GM12878 (cell line): ENCODE results near the gene SLC35E2B. TPM values are rescaled to one million over a fixed set of nuclear protein-coding genes. Genes with fewer than 3 reads are reported as not detected.

Experiments
- ATAC-seq: fragments of 200-7000 bp; cut with Tn5 transposase; 3 replicates; pipeline ENCODE4 v1.9.1; 2020; ENCODE audit warnings: mild to moderate bottlenecking, moderate library complexity
- BruUV-seq: library from RNA; stranded (reverse); fragments of 400-500 nt; replicated peaks from 2 replicates; lab custom pipeline; 2021; lab: Mats Ljungman, UMichigan
- CTCF ChIA-PET: fragments of 300-600 bp; sonication (Branson Sonifier 250); formaldehyde crosslinking; extraction: SDS; loops from one replicate; lab custom pipeline; 2021; ENCODE audit warnings: inconsistent platforms; lab: Yijun Ruan, JAX
- POLR2A ChIA-PET: fragments of 350-600 bp; formaldehyde crosslinking; extraction: SDS; loops from one replicate; lab custom pipeline; 2021; ENCODE audit warnings: inconsistent platforms; lab: Charles Lee
- RAD21 ChIA-PET: fragments of 300-600 bp; sonication (Branson Sonifier 250); formaldehyde crosslinking; loops from one replicate; lab custom pipeline; 2023; ENCODE audit warnings: antibody characterized with exemption; ENCODE audit not compliant: unreplicated experiment; lab: Charles Lee
- SMC1A ChIA-PET: fragments of 300-600 bp; sonication (Branson Sonifier 250); formaldehyde crosslinking; loops from one replicate; lab custom pipeline; 2023; ENCODE audit not compliant: unreplicated experiment, uncharacterized antibody; lab: Charles Lee
- DNase-seq: peaks from one replicate; pipeline ENCODE4 v3.0.0-alpha.2; 2011; ENCODE audit warnings: low read depth, low spot score
- FAIRE-seq: peaks from 3 replicates; lab custom pipeline; 2011; peaks lifted over from hg19 to GRCh38; lab: Jason Lieb, UNC
- H2AFZ ChIP-seq: 2 replicates; pipeline ENCODE4 v1.6.0; 2011; ENCODE audit warnings: low read depth, low read length, control low read depth; ENCODE audit not compliant: control insufficient read depth
- H3K27ac ChIP-seq: 2 replicates; pipeline ENCODE4 v1.5.1; 2011; ENCODE audit warnings: control low read depth; ENCODE audit not compliant: control insufficient read depth, insufficient read depth
- H3K27me3 ChIP-seq, 2 experiments: replicated peaks in 1 of 2; 2 replicates each; pipeline versions ENCODE4 v1.6.0 to v1.6.1; 2011; ENCODE audit warnings: low read length in 1 of 2; ENCODE audit not compliant: control insufficient read depth in 2 of 2, insufficient read depth in 2 of 2
- H3K36me3 ChIP-seq, 2 experiments: 2 replicates each; pipeline ENCODE4 v1.5.1; 2011; ENCODE audit warnings: low read length in 1 of 2; ENCODE audit not compliant: control insufficient read depth in 2 of 2, insufficient read depth in 2 of 2
- H3K4me1 ChIP-seq: 2 replicates; pipeline ENCODE4 v1.6.1; 2011; ENCODE audit warnings: mild to moderate bottlenecking, low read length, moderate library complexity, mixed read lengths; ENCODE audit not compliant: control insufficient read depth, insufficient read depth
- H3K4me2 ChIP-seq: 2 replicates; pipeline ENCODE4 v1.6.0; 2011; ENCODE audit warnings: control low read depth; ENCODE audit not compliant: control insufficient read depth, insufficient read depth
- H3K4me3 ChIP-seq: fragments of 200-600 bp; sonication (generic); 2 replicates; pipeline ENCODE4 v1.5.1; 2016
- H3K79me2 ChIP-seq: 2 replicates; pipeline ENCODE4 v1.6.0; 2011; ENCODE audit warnings: low read length; ENCODE audit not compliant: control insufficient read depth, insufficient read depth
- H3K9ac ChIP-seq: 2 replicates; pipeline ENCODE4 v1.8.0; 2011; ENCODE audit warnings: low read length, control low read depth, mixed read lengths; ENCODE audit not compliant: control insufficient read depth, insufficient read depth
- H3K9me3 ChIP-seq: replicated peaks from 3 replicates; pipeline ENCODE4 v1.5.1; 2011; ENCODE audit warnings: mild to moderate bottlenecking, low read length; ENCODE audit not compliant: control insufficient read depth, insufficient read depth
- H4K20me1 ChIP-seq: 2 replicates; pipeline ENCODE4 v1.6.0; 2011; ENCODE audit not compliant: control insufficient read depth, insufficient read depth
- ASH2L ChIP-seq: fragments of 300-600, 200-600 bp; sonication (generic); IDR thresholded peaks from 2 replicates; pipeline ENCODE4 v1.6.1; 2017; ENCODE audit warnings: low read depth, mild to moderate bottlenecking, borderline replicate concordance
- BCL3 ChIP-seq: IDR thresholded peaks from 2 replicates; pipeline ENCODE4 v1.6.1; 2011; ENCODE audit warnings: borderline replicate concordance, low read depth, mild to moderate bottlenecking, moderate library complexity, low read length; ENCODE audit not compliant: insufficient read depth, poor library complexity, severe bottlenecking
- CBFB ChIP-seq: IDR thresholded peaks from 2 replicates; pipeline ENCODE4 v1.6.1; 2016; ENCODE audit warnings: antibody characterized with exemption, low read depth
- CBX5 ChIP-seq: sonication (generic); IDR thresholded peaks from 2 replicates; pipeline ENCODE4 v1.6.1; 2016; ENCODE audit warnings: low read depth, moderate library complexity, mild to moderate bottlenecking, inconsistent platforms
- ELK1 ChIP-seq: IDR thresholded peaks from 2 replicates; pipeline ENCODE4 v1.6.1; 2012; ENCODE audit warnings: low read depth, low read length, improper control_type of control experiment
- EP300 ChIP-seq, 2 experiments: fragments of 150-350 bp in 1 of 2; IDR thresholded peaks; 2 replicates each; pipeline ENCODE4 v1.6.1; 2011 to 2012; ENCODE audit warnings: low read depth in 2 of 2, low read length in 2 of 2, borderline replicate concordance in 1 of 2, improper control_type of control experiment in 1 of 2, inconsistent platforms in 1 of 2; ENCODE audit not compliant: control insufficient read depth in 1 of 2
- ETV6 ChIP-seq, 2 experiments: fragments of 450-650 bp in 1 of 2; IDR thresholded peaks in 1 of 2; conservative IDR thresholded peaks in 1 of 2; 2 replicates each; pipeline ENCODE4 v1.6.1; 2014; ENCODE audit warnings: antibody characterized with exemption in 1 of 2, borderline replicate concordance in 1 of 2, low read depth in 1 of 2, mild to moderate bottlenecking in 1 of 2, moderate library complexity in 1 of 2
- FOS ChIP-seq: IDR thresholded peaks from 3 replicates; pipeline ENCODE4 v1.6.1; 2011; ENCODE audit warnings: borderline replicate concordance; ENCODE audit not compliant: insufficient read length; ENCODE audit errors: extremely low read depth
- NR2C1 ChIP-seq: fragments of 450-650 bp; IDR thresholded peaks from 2 replicates; pipeline ENCODE4 v1.6.1; 2017; ENCODE audit warnings: antibody characterized with exemption, mild to moderate bottlenecking, moderate library complexity
- POLR2AphosphoS5 ChIP-seq: IDR thresholded peaks from 2 replicates; pipeline ENCODE4 v1.6.1; 2011; ENCODE audit warnings: mild to moderate bottlenecking, low read length, inconsistent platforms
- RCOR1 ChIP-seq: conservative IDR thresholded peaks from 2 replicates; pipeline ENCODE4 v1.6.1; 2012; ENCODE audit warnings: low read depth, low read length, improper control_type of control experiment
- SIN3A ChIP-seq: IDR thresholded peaks from 2 replicates; pipeline ENCODE4 v1.6.1; 2012; ENCODE audit warnings: low read depth, low read length, improper control_type of control experiment
- SMAD1 ChIP-seq: fragments of 450-650 bp; IDR thresholded peaks from 2 replicates; pipeline ENCODE4 v1.6.1; 2018; ENCODE audit warnings: mild to moderate bottlenecking, low read depth; ENCODE audit not compliant: partially characterized antibody
- SMAD5 ChIP-seq: IDR thresholded peaks from 2 replicates; pipeline ENCODE4 v1.6.1; 2016; ENCODE audit warnings: antibody characterized with exemption, low read depth
- SP1 ChIP-seq: IDR thresholded peaks from one replicate; pipeline ENCODE4 v1.6.1; 2011; ENCODE audit warnings: low read depth, low read length
- TBL1XR1 ChIP-seq: IDR thresholded peaks from 2 replicates; pipeline ENCODE4 v1.6.1; 2012; ENCODE audit warnings: low read depth, low read length, improper control_type of control experiment
- TCF3 ChIP-seq: IDR thresholded peaks from 2 replicates; pipeline ENCODE4 v1.6.1; 2012; ENCODE audit warnings: low read depth, mild to moderate bottlenecking, low read length, borderline replicate concordance; ENCODE audit not compliant: insufficient read depth
- WRNIP1 ChIP-seq: IDR thresholded peaks from 2 replicates; pipeline ENCODE4 v1.6.1; 2011; ENCODE audit warnings: low read depth, low read length, improper control_type of control experiment, borderline replicate concordance
- ZNF274 ChIP-seq: IDR thresholded peaks from one replicate; pipeline ENCODE4 v1.8.0; 2011; ENCODE audit not compliant: insufficient read length, insufficient read depth
- ZNF622 ChIP-seq: fragments of 450-650 bp; IDR thresholded peaks from 2 replicates; pipeline ENCODE4 v1.6.1; 2017; ENCODE audit warnings: mild to moderate bottlenecking, inconsistent platforms
- WGBS: methylation state at CpG from one replicate; pipeline ENCODE4 v1.1.6; 2016; ENCODE audit warnings: low lambda C conversion rate; ENCODE audit not compliant: insufficient replicate concordance, insufficient coverage; ENCODE audit errors: missing lambda C conversion rate; 5-methylcytosine and 5-hydroxymethylcytosine counted together
- in situ Hi-C: fragments of 300-500 bp; cut with MboI; formaldehyde crosslinking; loops from 9 replicates; pipeline ENCODE4 v1.14.3; 2018; ENCODE audit warnings: mixed read lengths
- intact Hi-C: fragments of 100-400 bp; cut with micrococcal nuclease; formaldehyde crosslinking; loops from one replicate; pipeline ENCODE4 v1.14.2; 2022; ENCODE audit not compliant: unreplicated experiment
- polyA plus RNA-seq, 11 experiments: library from polyadenylated mRNA; depleted of rRNA in 4 of 11; unstranded in 6 of 11; stranded (reverse) in 5 of 11; fragments of >200 nt; fragmentation: Nextera tagmentation in 4 of 11; fragmentation: Illumina TruSeq in 1 of 11; extraction: Ambion mirVana in 4 of 11; extraction: Trizol in 1 of 11; gene quantifications; 1 replicate in 1 of 11; 2 replicates in 10 of 11; pipeline versions ENCODE4 v1.2.1 to v1.2.3, GENCODE V29; 2011 to 2016; ENCODE audit warnings: inconsistent platforms in 2 of 11, missing spikeins in 2 of 11, low read depth in 1 of 11
- total RNA-seq, 4 experiments: library from RNA; depleted of rRNA in 3 of 4; stranded (reverse); fragments of >200 nt in 3 of 4; fragmentation: Illumina TruSeq in 1 of 4; extraction: Trizol in 1 of 4; gene quantifications; 2 replicates each; pipeline versions ENCODE4 v1.2.1 to v1.2.3, GENCODE V29; 2013 to 2021

Gene SLC35E2B
- total and polyA plus RNA-seq, 10 of the 15 experiments (the other 5 are each of a cell fraction or from before 2014, with no cell fraction given): 2.6 to 36.7 (median 18.6) TPM

GRCh38 chr1:1687846-1688245 is 4.7 kb downstream of the SLC35E2B start:
- ChIA-PET RAD21 (no interaction called here), SMC1A (no interaction called here), CTCF (no interaction called here), POLR2A (no interaction called here)
- H3K79me2 ChIP-seq: peaks cover 14% of the 10 kb centered on the region
- no peak for FAIRE-seq
- intact Hi-C loops (no loop called here), in situ Hi-C loops (no loop called here)
- no peaks in the 10 kb centered on the region for H3K9me3 ChIP-seq
- H3K4me2 ChIP-seq: no peak overlapping the region
- no peaks in the 10 kb centered on the region; the same call in 1 of the 2 replicates for H3K4me1 ChIP-seq
- no peak overlapping the region for H2AFZ ChIP-seq
- TF ChIP-seq TBL1XR1 (no peak), RCOR1 (no peak), ASH2L (no peak), SP1 (no peak), ZNF274 (no peak), EP300 (IDR thresholded peaks at IDR 0.05; ENCODE audit: borderline replicate concordance in 1 of 2, control insufficient read depth in 1 of 2, low read depth in 2 of 2, low read length in 2 of 2) (no peak), FOS (no peak), ZNF622 (no peak), SMAD5 (no peak), TCF3 (no peak), WRNIP1 (no peak), ETV6 (conservative IDR thresholded peaks at IDR 0.05 in 1 of 2, IDR thresholded peaks at IDR 0.05 in 1 of 2; ENCODE audit: borderline replicate concordance in 1 of 2, low read depth in 1 of 2) (no peak), CBX5 (no peak), NR2C1 (no peak), ELK1 (no peak), POLR2AphosphoS5 (no peak), CBFB (no peak), SIN3A (no peak), BCL3 (no peak), SMAD1 (no peak)
- H4K20me1 ChIP-seq: no peaks in the 10 kb centered on the region
- no peak overlapping the region for H3K9ac ChIP-seq
- 87% methylated on average over 9 of the region's 9 CpGs for WGBS
- no TSS peak for BruUV-seq
- H3K27ac ChIP-seq: no peak overlapping the region
- DNase-seq: no peak
- no peak for ATAC-seq
- no peak overlapping the region for H3K4me3 ChIP-seq
- peaks cover 0 to 6% of the 10 kb centered on the region in 2 experiments; a peak in 1 of 4 replicates for H3K36me3 ChIP-seq
- H3K27me3 ChIP-seq: no peaks in the 10 kb centered on the region
